Kasumi-1 (cell line): Measurements from ENCODE around the gene PIR.

ENCODE experiments used
- DNase-seq, 2 experiments: peaks; one replicate each; lab custom pipeline; 2025; lab: John Stamatoyannopoulos, UW

PIR gene

GRCh38 chrX:15483891-15484290, 9.2 kb downstream of the PIR start:
- no peak for DNase-seq

- no peak for DNase-seq
These were observed 17.6 kb downstream of the PIR start for GRCh38 chrX:15475486-15475885.

- DNase-seq: no peak
These were observed 18.1 kb downstream of the PIR start for GRCh38 chrX:15475021-15475420.

GRCh38 chrX:15474028-15474427, 19.1 kb downstream of the PIR start:
- no peak for DNase-seq

GRCh38 chrX:15472531-15472930, 20.6 kb downstream of the PIR start:
- DNase-seq: no peak

GRCh38 chrX:15471028-15471427, 22.1 kb downstream of the PIR start:
- DNase-seq: peak; percentile 32 to 42

- no peak for DNase-seq
These were observed 23.5 kb downstream of the PIR start for GRCh38 chrX:15469613-15470012.

- DNase-seq: peak; percentile 48 to 59
These were observed 25.1 kb downstream of the PIR start for GRCh38 chrX:15468036-15468435.

GRCh38 chrX:15465896-15466651, 27.1 kb downstream of the PIR start:
- DNase-seq: no peak

GRCh38 chrX:15465347-15465746, 27.8 kb downstream of the PIR start:
- no peak for DNase-seq

- DNase-seq: no peak
These were observed 28.4 kb downstream of the PIR start for GRCh38 chrX:15464704-15465103.

GRCh38 chrX:15451913-15452312, 41.2 kb downstream of the PIR start:
- DNase-seq: no peak

GRCh38 chrX:15448010-15448639, 45.0 kb downstream of the PIR start:
- DNase-seq: no peak

GRCh38 chrX:15441464-15441863, 51.7 kb downstream of the PIR start:
- DNase-seq: no peak

GRCh38 chrX:15438332-15438731, 54.8 kb downstream of the PIR start:
- no peak for DNase-seq

- no peak for DNase-seq
These were observed 55.4 kb downstream of the PIR start for GRCh38 chrX:15437724-15438123.

GRCh38 chrX:15435836-15436619, 57.1 kb downstream of the PIR start:
- no peak for DNase-seq

- DNase-seq: no peak
These were observed 58.9 kb downstream of the PIR start for GRCh38 chrX:15434205-15434604.

GRCh38 chrX:15430584-15430983, 62.5 kb downstream of the PIR start:
- no peak for DNase-seq

GRCh38 chrX:15430076-15430475, 63.1 kb downstream of the PIR start:
- no peak for DNase-seq

GRCh38 chrX:15425024-15425423, 68.1 kb downstream of the PIR start:
- no peak for DNase-seq

- DNase-seq: no peak
These were observed 74.4 kb downstream of the PIR start for GRCh38 chrX:15418707-15419181.
